Stimulated activated CD4-positive, alpha-beta T cell treated with anti-CD3 and anti-CD28 coated beads, Interleukin-15, amount 100 ng/mL, for 48 hours (primary cell): ENCODE measurements around the gene KLF11.
"Not testable (repeated sequence)": the region's sequence is repeated elsewhere in the genome, so short reads cannot be mapped to it uniquely, and the experiment has no call there.

Experiments
- DNase-seq, 2 donors: peaks; one replicate each; pipeline ENCODE4 v3.0.0-alpha.2; 2020; ENCODE audit warnings: low read depth in 2 of 2

The KLF11 gene

GRCh38 chr2:10009811-10010781 lies 33.3 kb upstream of the KLF11 start:
- no peak for DNase-seq

GRCh38 chr2:10010861-10011605 lies 32.3 kb upstream of the KLF11 start:
- DNase-seq: not testable (repeated sequence)

GRCh38 chr2:10011606-10012325 lies 31.6 kb upstream of the KLF11 start:
- DNase-seq: not testable (repeated sequence)

GRCh38 chr2:10012366-10012962 lies 30.9 kb upstream of the KLF11 start:
- DNase-seq: not testable (repeated sequence)

GRCh38 chr2:10012963-10013461 lies 30.3 kb upstream of the KLF11 start:
- DNase-seq: no peak

- DNase-seq: not testable (repeated sequence)
Observed at GRCh38 chr2:10013651-10014417, 29.5 kb upstream of the KLF11 start.

- DNase-seq: no peak
Observed at GRCh38 chr2:10014418-10015190, 28.7 kb upstream of the KLF11 start.

GRCh38 chr2:10015376-10015989 lies 27.9 kb upstream of the KLF11 start:
- DNase-seq: not testable (repeated sequence)

GRCh38 chr2:10016001-10016801 lies 27.1 kb upstream of the KLF11 start:
- no peak for DNase-seq

- DNase-seq: no peak
Observed at GRCh38 chr2:10016802-10017258, 26.5 kb upstream of the KLF11 start.

- DNase-seq: no peak
Observed at GRCh38 chr2:10017313-10017941, 25.9 kb upstream of the KLF11 start.

- no peak for DNase-seq
Observed at GRCh38 chr2:10019174-10019573, 24.2 kb upstream of the KLF11 start.

GRCh38 chr2:10019602-10020400 lies 23.5 kb upstream of the KLF11 start:
- DNase-seq: no peak

- no peak for DNase-seq
Observed at GRCh38 chr2:10022041-10022421, 21.3 kb upstream of the KLF11 start.

GRCh38 chr2:10022445-10022844 lies 20.9 kb upstream of the KLF11 start:
- no peak for DNase-seq

- no peak for DNase-seq
Observed at GRCh38 chr2:10022966-10023662, 20.2 kb upstream of the KLF11 start.
